Hematopoietic multipotent progenitor cell treated with erythropoietin and hydrocortisone succinate and interleukin-3 and kit ligand, for 6 days (in vitro differentiated cells): ENCODE measurements around the gene PRDM12.

Source experiments
- DNase-seq: peaks from one replicate; pipeline ENCODE4 v3.0.0-alpha.2; 2015

Gene PRDM12

GRCh38 chr9:130664251-130665028 is at the start of gene PRDM12:
PRDM12 (plus strand) TSS chr9:130664594; CDS start chr9:130664654, 60 bp downstream.
- DNase-seq: peak; percentile 42

- DNase-seq: peak; percentile 9
These were observed 47.9 kb upstream of the PRDM12 start for GRCh38 chr9:130616451-130616850.

GRCh38 chr9:130623466-130623865 is 40.9 kb upstream of the PRDM12 start:
- no peak for DNase-seq

- DNase-seq: peak; percentile 30
These were observed 40.2 kb upstream of the PRDM12 start for GRCh38 chr9:130624154-130624553.

- peak; percentile 29 for DNase-seq
These were observed 38.0 kb upstream of the PRDM12 start for GRCh38 chr9:130626249-130626996.

GRCh38 chr9:130627051-130627450 is 37.3 kb upstream of the PRDM12 start:
- no peak for DNase-seq

GRCh38 chr9:130627896-130628792 is 36.2 kb upstream of the PRDM12 start:
- DNase-seq: no peak

GRCh38 chr9:130629443-130630070 is 34.8 kb upstream of the PRDM12 start:
- no peak for DNase-seq

GRCh38 chr9:130630071-130630450 is 34.3 kb upstream of the PRDM12 start:
- no peak for DNase-seq

GRCh38 chr9:130630506-130631330 is 33.7 kb upstream of the PRDM12 start:
- DNase-seq: no peak

- no peak for DNase-seq
These were observed 32.9 kb upstream of the PRDM12 start for GRCh38 chr9:130631331-130632080.

GRCh38 chr9:130632081-130632710 is 32.2 kb upstream of the PRDM12 start:
- no peak for DNase-seq

- DNase-seq: no peak
These were observed 31.6 kb upstream of the PRDM12 start for GRCh38 chr9:130632841-130633240.

GRCh38 chr9:130633336-130634190 is 30.8 kb upstream of the PRDM12 start:
- DNase-seq: no peak

GRCh38 chr9:130634191-130634768 is 30.1 kb upstream of the PRDM12 start:
- no peak for DNase-seq

- DNase-seq: no peak
These were observed 29.6 kb upstream of the PRDM12 start for GRCh38 chr9:130634801-130635200.

- DNase-seq: no peak
These were observed 29.1 kb upstream of the PRDM12 start for GRCh38 chr9:130635306-130635705.

GRCh38 chr9:130635721-130636647 is 28.4 kb upstream of the PRDM12 start:
- DNase-seq: no peak
